Renal cortex interstitium (tissue), 11 donors: ENCODE measurements around the gene APLP2. TPM values are rescaled to one million over a fixed set of nuclear protein-coding genes. Genes with fewer than 3 reads are reported as not detected.
"Not testable (repeated sequence)": the region's sequence is repeated elsewhere in the genome, so short reads cannot be mapped to it uniquely, and the experiment has no call there.

Experiments used
- DNase-seq, 11 donors: peaks; one replicate each; pipeline ENCODE4 v3.0.0-alpha.2; 2013; ENCODE audit warnings: low read depth in 9 of 11, low spot score in 4 of 11; ENCODE audit errors: extremely low read depth in 1 of 11
- polyA plus RNA-seq, 3 donors: library from polyadenylated mRNA; unstranded; fragments of 120-200 nt; gene quantifications; one replicate each; pipeline ENCODE4 v1.2.1, GENCODE V29; 2013; ENCODE audit not compliant: insufficient read length in 3 of 3

APLP2 gene
- polyA plus RNA-seq, 3 donors: 443 to 484 (median 448) TPM

- DNase-seq: no peak
Measured at GRCh38 chr11:130170345-130170744, 100.7 kb downstream of the APLP2 start.

GRCh38 chr11:130171534-130171933 is 101.8 kb downstream of the APLP2 start:
- no peak for DNase-seq

DNA sequence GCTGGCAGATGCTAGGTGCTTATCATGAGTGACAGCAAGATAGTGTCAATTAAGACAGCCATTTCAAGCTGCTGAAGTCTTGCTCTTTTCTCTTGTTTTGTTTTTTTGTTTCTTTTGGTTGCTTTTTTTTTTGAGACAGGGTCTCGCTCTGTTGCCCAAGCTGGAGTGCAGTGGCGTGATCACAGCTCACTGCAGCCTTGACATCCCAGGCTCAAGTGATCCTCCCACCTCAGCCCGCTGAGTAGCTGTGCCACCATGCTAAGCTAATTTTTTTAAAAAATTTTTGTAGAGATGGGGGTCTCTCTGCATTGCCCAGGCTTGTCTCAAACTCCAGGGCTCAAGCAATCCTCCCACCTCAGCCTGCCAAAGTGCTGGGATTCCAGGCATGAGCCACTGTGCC is 102.3 kb downstream of the APLP2 start:
- DNase-seq: not testable (repeated sequence)

- no peak for DNase-seq
Measured at GRCh38 chr11:130174642-130175041, 104.9 kb downstream of the APLP2 start.

- no peak for DNase-seq
Measured at GRCh38 chr11:130175898-130176297, 106.2 kb downstream of the APLP2 start.

GRCh38 chr11:130177782-130178181 is 108.1 kb downstream of the APLP2 start:
- DNase-seq: no peak

- no peak for DNase-seq
Measured at GRCh38 chr11:130178441-130179339, 109.0 kb downstream of the APLP2 start.

DNA sequence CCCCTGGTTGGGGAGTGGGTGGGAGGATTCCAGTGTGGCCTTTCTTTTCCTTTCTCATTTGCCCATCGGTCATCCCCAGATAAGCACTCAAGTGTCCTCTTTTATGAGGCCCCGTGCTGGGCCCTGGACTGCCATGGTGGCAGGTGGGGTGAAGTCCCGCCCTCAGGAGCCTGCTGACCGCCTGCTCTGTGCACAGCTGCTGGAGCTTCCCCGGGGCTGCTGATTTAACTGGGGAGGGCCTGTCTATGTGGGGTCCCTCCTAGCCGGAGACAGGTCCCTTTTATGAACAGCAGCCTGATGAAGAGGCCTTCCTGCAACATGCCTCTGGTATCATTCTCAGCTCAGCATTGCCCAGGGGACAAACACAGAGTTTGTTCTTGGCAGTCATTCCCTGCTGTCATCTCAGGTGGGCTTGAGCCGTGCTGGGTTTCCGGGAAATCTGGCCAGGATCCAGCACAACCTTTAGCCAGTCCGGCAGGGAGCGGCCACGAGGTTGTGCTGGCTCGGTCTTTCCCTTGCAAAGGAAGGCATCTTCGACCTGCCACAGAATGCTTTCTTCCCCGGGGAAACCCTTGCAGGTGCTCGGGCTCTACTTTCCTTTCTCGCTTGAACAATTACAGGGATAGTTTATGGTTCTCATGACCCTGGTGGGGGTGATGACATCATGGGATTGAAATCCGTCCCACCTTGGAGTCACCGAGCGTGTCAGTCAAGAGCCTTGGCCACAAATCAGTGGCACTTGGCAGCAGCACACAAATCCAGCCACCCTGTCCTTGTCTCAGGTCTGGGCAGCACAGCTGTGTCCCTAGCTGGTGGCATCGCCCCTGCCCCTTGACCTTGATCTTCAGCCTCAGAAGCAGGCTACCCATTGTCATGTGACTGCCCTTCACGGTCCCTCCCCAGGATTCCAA is 110.0 kb downstream of the APLP2 start:
- DNase-seq: peak in 5 of 11 donors; percentile 51 to 68 (median 61)

DNA sequence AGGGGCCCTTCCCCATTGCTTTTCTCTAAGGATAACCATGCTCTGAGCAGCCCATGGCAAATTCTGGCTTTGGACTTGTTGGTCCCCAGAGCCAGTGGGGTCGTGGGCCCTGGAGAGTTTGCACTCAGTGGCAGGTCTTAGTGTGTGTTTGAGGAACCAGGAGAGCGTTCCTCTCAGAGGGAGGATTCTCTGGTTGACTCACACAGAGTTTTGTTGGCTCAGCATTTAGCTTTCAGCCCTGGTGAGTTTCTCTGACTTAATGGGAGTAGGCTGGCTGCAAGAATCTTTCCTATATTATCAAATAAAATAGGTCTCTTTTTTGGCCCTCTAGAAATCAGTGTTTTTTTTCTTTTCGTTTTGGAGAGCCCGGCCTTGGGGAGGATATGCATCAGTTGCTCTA is 110.8 kb downstream of the APLP2 start:
- no peak for DNase-seq

DNA sequence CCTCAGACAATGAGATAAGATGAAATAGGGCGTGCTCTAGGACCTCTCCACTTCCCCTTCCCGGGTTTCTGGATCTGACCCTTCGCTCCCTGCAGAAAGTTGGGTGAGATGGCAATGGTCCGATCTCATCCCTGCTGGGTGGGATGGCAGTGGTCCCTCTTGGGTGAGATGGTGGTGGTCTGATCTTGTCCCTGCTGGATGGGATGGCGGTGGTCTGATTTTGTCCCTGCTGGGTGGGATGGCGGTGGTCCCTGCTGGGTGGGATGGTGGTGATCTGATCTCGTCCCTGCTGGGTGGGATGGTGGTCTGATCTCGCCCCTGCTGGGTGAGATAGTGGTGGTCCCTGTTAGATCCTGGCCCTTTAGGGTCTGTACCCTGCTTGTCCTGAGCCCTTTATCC is 111.2 kb downstream of the APLP2 start:
- no peak for DNase-seq

- peak in 6 of 11 donors; percentile 43 to 65 (median 50) for DNase-seq
Measured at GRCh38 chr11:130181295-130182272, 111.9 kb downstream of the APLP2 start.

- DNase-seq: no peak
Measured at GRCh38 chr11:130183878-130184610, 114.3 kb downstream of the APLP2 start.

DNA sequence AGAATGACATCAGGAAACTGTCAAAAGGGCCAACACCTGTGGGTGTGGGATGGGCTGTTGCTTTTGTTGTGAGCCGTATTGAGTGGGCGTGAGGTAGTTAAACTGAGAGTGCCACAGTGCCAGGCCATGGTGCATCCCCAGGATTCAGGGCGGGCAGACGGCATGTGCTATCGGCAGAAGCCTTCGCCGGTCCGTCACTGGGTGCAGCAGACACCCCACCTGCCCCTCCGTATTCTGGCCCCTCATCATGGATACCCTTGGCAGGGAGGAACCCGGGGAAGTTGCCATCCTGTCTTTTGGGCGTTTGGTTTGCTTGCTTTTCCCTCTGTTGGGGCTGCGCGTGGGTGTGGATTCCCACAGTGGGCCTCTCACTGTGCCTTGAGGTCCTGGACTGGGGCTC is 117.4 kb downstream of the APLP2 start:
- no peak for DNase-seq

GRCh38 chr11:130188047-130188446 is 118.4 kb downstream of the APLP2 start:
- DNase-seq: no peak

DNA sequence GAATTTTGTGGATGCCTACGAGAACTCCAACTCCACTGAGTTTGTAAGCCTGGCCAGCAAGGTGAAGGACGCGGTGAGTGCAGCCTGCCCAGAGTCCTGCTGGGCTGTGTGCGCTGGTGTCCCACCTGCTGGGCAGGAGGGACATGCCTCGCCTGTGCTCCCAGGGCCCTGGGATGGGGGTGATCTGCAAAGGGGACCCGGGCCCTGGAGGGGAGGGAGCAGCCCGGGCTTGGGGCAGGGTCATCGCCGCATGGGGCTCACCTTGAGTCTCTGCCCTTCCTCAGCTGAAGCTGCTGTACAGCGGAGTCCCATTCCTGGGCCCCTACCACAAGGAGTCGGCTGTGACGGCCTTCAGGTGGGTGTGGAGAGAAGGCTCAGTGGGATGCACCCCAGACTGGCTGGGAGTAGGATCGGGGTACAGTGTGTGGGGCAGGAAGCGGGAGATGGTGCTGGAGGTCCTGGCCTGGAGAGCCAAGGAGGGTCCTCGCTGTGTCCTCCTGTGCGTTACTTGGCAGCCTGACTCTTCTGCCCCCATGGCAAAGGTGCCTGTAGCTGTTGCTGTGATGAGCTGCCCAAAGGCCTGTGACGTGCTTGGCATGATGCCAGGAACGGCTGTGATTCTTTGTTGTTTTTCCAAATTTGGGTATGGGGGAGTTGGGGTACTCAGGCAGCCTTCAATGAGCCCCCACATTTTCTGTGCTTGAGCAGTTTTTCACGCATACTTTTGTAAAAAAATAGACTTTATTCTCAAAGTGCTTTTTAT is 119.1 kb downstream of the APLP2 start:
- no peak for DNase-seq

DNA sequence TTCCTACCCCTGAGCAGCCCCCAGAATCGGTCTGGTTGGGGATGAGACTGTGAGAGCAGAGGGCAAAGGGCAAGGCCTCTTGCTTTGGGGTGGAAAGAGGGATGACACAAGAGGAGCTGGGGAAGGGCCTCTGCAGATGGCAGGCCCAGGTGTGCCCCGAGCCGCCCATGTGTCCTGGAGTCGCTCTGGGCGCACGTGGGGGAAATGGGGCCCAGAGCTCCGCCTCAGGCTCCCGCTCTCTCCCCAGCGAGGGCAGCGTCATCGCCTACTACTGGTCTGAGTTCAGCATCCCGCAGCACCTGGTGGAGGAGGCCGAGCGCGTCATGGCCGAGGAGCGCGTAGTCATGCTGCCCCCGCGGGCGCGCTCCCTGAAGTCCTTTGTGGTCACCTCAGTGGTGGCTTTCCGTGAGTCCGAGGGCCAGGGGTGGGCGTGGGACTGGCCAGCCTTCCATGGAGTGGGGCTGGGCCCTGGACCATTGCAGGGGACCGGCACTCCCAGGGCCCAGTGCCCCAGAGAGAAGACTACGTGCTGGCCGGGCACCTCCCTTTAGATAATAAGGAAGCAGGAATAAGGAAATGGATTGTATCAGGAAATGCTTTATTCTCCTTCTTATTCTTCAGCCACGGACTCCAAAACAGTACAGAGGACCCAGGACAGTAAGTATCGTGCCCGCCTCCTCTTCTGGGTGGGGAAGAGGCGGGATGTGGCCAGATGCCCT is 120.0 kb downstream of the APLP2 start:
- DNase-seq: no peak

DNA sequence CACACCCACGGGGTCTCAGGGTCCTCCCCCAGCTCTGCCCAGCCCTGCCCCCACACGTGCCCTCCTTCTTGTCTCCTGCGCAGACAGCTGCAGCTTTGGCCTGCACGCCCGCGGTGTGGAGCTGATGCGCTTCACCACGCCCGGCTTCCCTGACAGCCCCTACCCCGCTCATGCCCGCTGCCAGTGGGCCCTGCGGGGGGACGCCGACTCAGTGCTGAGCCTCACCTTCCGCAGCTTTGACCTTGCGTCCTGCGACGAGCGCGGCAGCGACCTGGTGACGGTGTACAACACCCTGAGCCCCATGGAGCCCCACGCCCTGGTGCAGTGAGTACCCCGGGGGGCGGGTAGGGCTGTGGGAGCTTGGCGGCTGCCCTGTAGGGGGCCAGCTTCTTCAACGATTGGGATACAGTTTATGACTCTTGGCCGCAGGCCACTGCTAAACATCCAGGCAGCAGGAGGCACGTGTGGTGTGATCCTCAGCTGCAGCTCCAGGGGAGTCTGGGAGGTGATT is 120.7 kb downstream of the APLP2 start:
- no peak for DNase-seq
